GM04503 (cell line): ENCODE data around the gene SORCS1.

Experiments
- DNase-seq: peaks from one replicate; pipeline ENCODE4 v3.0.0-alpha.2; 2012; ENCODE audit warnings: low read depth

The SORCS1 gene

GRCh38 chr10:107104026-107104652, 60.4 kb downstream of the SORCS1 start:
- no peak for DNase-seq

GRCh38 chr10:107103174-107104025, 61.1 kb downstream of the SORCS1 start:
- DNase-seq, result no peak

GRCh38 chr10:107098326-107098725, 66.2 kb downstream of the SORCS1 start:
- no peak for DNase-seq

DNA sequence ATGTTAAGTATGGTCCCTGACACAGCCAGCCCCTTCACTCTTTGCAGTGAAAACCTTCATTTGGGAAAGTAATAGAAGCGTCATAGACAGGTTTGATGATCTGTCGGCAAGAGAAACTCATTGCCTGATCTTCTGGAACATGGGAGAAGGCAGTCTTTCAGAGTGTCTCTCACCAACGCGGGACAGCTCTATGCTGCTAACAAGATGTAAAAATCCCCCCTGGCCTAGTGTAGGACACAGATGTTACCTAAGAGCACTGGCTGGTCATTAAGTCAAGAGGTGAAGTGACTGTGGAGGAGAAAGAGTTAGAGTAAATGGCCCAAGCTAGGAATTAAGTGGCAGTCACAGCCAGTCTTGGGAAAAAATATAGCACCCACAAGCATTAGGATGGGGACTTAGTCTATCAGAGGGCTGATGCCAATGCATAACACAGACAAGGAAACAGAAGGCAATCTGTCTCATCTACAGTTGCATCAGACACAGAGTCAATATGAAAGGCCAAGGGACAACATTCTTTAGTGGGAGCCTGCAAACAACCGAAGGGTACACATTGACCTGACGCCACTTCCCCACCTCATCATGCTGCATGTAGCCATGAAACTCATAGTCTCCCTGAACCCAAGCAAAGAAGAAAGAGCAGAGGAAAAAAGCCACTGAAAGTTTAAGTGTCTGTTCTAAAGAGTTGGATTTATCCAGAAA, 69.5 kb downstream of the SORCS1 start:
- DNase-seq, result no peak

DNA sequence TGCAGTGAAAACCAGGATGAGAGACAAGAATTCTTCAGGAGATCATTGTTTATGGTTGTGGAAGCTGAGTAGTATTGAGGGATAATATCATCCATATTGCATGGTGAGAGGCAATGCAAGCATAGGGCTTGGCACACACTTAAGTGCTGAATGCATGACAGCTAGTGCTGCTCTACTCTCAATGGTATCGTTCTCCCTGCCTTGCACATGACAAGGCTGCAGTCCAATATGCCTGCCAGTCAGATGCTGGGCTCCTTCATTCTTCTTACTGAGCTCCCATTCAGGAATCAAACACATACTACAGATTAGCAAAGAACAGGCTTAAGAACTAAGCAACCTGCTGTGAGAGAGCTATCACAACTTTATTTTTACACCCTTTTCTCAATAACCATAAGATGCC, 72.2 kb downstream of the SORCS1 start:
- DNase-seq, result no peak

- DNase-seq, result no peak
Measured at GRCh38 chr10:107091126-107091525, 73.4 kb downstream of the SORCS1 start.

- DNase-seq, result no peak
Measured at GRCh38 chr10:107085665-107086525, 78.6 kb downstream of the SORCS1 start.

GRCh38 chr10:107083388-107084009, 81.0 kb downstream of the SORCS1 start:
- DNase-seq, result no peak

- DNase-seq, result no peak
Measured at GRCh38 chr10:107081644-107082043, 82.9 kb downstream of the SORCS1 start.

DNA sequence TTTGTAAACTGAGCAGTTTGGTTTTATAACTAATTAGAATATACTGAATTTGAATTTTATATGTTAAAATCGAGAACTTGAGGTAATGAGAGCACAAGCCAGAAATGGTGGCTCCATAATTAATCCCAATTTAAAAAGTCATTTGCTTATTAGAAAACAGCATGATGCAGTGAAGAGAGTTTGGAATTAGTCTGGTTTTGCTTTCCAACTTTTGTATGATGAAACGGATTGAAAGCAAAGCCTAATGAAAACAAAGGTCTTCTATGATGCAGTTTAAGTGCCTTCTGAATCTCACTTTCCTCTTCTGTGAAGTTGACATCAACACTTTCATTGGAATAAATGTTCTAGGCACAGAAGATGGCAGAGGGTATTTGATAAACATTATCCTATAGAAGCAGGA, 89.4 kb downstream of the SORCS1 start:
- no peak for DNase-seq

DNA sequence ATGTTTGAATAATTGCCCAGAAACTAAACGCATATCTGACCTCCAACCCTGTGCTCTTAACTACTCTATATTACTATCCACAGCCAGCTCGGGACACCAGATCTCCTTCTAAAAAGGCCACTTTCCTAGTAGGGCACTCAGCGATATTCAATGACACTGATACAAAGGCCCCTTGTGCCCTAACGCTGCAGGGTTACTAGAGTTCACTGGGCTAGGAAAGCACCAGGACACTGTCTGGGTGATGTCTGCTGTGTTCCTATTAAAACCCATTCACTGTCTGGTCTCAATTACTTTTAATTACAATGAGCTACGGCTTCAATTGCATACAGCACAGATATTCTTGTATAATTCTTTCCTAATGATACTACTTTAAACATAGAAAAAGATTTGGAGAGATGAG, 91.7 kb downstream of the SORCS1 start:
- no peak for DNase-seq

GRCh38 chr10:107072028-107072427, 92.5 kb downstream of the SORCS1 start:
- no peak for DNase-seq

GRCh38 chr10:107071301-107071700, 93.2 kb downstream of the SORCS1 start:
- DNase-seq, result no peak

DNA sequence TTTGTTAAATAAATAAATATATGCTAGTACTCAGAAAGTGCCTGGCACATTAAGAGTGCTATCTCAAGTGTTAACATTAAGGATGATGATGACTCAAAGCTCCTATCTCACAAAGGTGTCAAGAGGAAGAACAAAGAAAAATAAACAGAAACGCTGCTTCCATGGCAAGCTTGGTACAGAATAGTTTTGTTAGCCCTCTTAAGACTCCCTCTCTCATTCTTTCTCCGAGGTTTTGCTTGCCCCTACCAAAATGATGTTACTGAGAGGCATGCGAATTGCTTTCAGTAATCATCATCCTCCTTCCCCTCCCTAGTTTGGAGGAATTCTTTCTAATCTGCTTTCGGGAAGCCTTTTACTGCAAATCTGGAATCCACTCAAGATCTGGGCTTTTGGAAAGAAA, 96.7 kb downstream of the SORCS1 start:
- no peak for DNase-seq

DNA sequence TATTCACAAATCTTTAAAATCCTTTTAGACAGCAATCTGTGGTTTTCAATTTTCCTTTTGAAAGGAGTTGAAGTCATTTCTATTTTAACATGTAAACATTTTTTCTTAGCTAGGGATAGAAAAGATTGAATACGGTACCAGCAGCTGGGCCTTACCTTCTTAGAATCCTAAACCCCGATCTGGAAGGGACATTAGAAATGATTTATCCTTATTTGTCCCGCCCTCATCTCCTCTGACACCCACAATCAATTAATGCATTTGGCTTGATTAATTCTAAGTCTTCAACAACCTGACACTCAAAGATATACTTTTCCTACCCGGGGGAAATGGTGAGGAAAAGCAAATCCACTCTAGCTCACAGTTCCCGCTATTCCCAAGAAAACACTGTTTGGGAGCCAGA, 100.4 kb downstream of the SORCS1 start:
- DNase-seq, result no peak

DNA sequence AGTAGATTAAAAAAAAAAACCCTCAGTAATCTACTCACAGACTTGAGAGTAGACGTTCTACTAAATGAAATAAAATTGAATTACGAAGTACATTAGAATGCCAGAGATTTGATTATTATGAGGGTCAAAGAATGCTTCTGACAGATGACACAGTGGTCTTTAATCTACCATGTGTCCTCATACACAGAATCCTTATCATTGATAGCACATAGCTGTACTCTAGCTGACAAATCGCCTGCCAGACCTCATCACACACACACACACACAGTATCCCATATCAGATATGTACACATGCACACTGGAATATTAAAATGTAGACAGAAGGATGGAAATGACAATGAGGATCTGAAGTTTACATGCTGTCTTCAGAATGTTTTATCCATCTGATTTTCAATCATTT, 104.6 kb downstream of the SORCS1 start:
- no peak for DNase-seq

DNA sequence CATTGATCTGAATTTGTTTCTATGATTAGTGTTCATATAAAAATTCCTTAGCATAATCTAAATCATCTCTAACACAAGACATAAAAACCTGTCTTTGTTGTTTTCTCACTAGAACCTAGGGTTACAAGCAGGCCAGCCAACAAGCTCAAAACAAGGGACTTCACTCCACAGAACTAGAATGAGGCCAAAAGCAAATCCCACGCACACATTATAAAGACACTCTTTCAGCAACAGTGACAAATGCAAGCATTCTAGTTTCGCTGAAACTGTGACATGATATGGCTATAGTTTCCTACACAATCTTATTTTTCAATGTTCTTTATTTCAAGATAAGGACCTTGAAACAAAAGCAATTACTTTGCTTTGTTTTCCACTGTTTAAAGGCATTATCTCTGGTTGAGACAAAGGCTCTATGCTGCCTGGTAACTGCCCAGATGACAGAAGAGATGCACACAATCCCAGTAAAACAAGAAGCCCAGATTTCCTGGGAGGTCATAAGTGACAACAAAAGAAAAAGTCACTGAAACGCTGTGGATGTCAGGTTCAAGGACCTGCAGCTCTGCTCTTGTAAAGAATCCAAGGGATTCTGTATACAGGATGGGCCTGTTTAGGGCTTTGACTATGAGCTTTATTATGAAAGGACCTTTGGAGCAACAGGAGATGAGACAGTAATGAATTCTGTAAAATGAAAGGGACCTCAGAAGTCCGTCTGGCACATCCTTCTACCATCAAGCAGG, 105.3 kb downstream of the SORCS1 start:
- no peak for DNase-seq

- DNase-seq, result no peak
Measured at GRCh38 chr10:107058331-107058730, 106.2 kb downstream of the SORCS1 start.

DNA sequence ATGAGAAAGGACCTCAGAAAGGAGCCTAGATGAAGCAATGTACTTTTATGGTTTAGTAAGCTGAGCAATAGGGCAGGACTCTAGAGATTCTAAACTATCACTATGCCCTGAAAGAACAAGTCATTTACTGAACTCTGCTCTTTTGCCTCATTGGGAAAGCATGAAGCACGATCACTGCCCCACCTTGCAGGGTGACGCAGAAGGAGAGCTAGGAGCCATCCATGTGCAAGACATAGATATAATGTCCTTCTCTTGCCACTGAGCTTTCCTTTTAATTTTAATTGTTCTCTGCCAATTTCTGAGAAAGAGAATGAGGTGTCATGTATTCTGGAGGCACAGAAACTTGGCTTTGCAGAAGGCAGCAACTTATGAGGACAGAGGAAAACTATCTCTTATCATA, 108.3 kb downstream of the SORCS1 start:
- no peak for DNase-seq

GRCh38 chr10:107054469-107055156, 109.9 kb downstream of the SORCS1 start:
- no peak for DNase-seq
